Natural killer cell (primary cell): ENCODE data around the gene PLAAT1. TPM values are rescaled to one million over a fixed set of nuclear protein-coding genes. Genes with fewer than 3 reads are reported as not detected.

Source experiments
- ATAC-seq, 3 donors: fragments of 150-1000 bp in 2 of 3; fragments of 200-7000 bp in 1 of 3; cut with Tn5 transposase; 1 replicate in 1 of 3; 2 replicates in 2 of 3; pipeline ENCODE4 v1.10.0; 2021; ENCODE audit warnings: mild to moderate bottlenecking in 2 of 3, moderate library complexity in 2 of 3
- DNase-seq, 2 donors: peaks; one replicate each; pipeline versions ENCODE4 v3.0.0 to v3.0.0-alpha.2; 2013 to 2021; ENCODE audit warnings: mixed read lengths in 1 of 2
- H3K27ac ChIP-seq: one replicate; pipeline ENCODE4 v1.5.1; 2013; ENCODE audit warnings: mild to moderate bottlenecking, low read length
- H3K27me3 ChIP-seq: one replicate; pipeline ENCODE4 v1.6.1; 2013; ENCODE audit warnings: low read length; ENCODE audit not compliant: control insufficient read depth, insufficient read depth
- H3K36me3 ChIP-seq: one replicate; pipeline ENCODE4 v1.6.1; 2013; ENCODE audit warnings: low read length; ENCODE audit not compliant: control insufficient read depth, insufficient read depth
- H3K4me1 ChIP-seq: one replicate; pipeline ENCODE4 v1.6.1; 2013; ENCODE audit warnings: low read length; ENCODE audit not compliant: control insufficient read depth, insufficient read depth
- H3K4me3 ChIP-seq: one replicate; pipeline ENCODE4 v1.5.1; 2013; ENCODE audit warnings: low read length
- H3K9me3 ChIP-seq: one replicate; pipeline ENCODE4 v1.6.1; 2013; ENCODE audit warnings: low read length; ENCODE audit not compliant: control insufficient read depth, insufficient read depth
- H3K27ac Mint-ChIP-seq, 2 donors: one replicate each; pipeline ENCODE4 v1.8.0; 2022; ENCODE audit warnings: mild to moderate bottlenecking in 2 of 2, mixed read lengths in 2 of 2, moderate library complexity in 1 of 2
- H3K27me3 Mint-ChIP-seq, 2 donors: one replicate each; pipeline ENCODE4 v1.8.0; 2022; ENCODE audit warnings: low read depth in 2 of 2, mixed read lengths in 2 of 2
- H3K36me3 Mint-ChIP-seq: one replicate; pipeline ENCODE4 v1.8.0; 2022; ENCODE audit warnings: mixed read lengths
- H3K4me1 Mint-ChIP-seq, 2 donors: one replicate each; pipeline ENCODE4 v1.8.0; 2022; ENCODE audit warnings: mixed read lengths in 2 of 2
- H3K4me3 Mint-ChIP-seq: one replicate; pipeline ENCODE4 v1.8.0; 2022; ENCODE audit warnings: mild to moderate bottlenecking, moderate library complexity, mixed read lengths
- H3K9me3 Mint-ChIP-seq, 2 donors: one replicate each; pipeline ENCODE4 v1.8.0; 2022; ENCODE audit warnings: mixed read lengths in 2 of 2
- WGBS: methylation state at CpG from one replicate; pipeline ENCODE4 v1.1.7; 2013; ENCODE audit warnings: missing lambda C conversion rate; ENCODE audit not compliant: insufficient coverage; 5-methylcytosine and 5-hydroxymethylcytosine counted together
- intact Hi-C: fragments of 100-400 bp; cut with micrococcal nuclease; formaldehyde crosslinking; loops from one replicate; pipeline ENCODE4 v1.14.2; 2022
- total RNA-seq, 4 donors: library from RNA; stranded (reverse); fragments of 120-200 nt in 1 of 4; gene quantifications; one replicate each; pipeline versions ENCODE4 v1.2.3 to v1.2.4, GENCODE V29; 2013 to 2022
- TF ChIP-seq, protein P1 (sequence below): fragments of 200-600 bp; IDR thresholded peaks from one replicate; pipeline ENCODE4 v1.8.0; 2022; ENCODE audit warnings: antibody characterized with exemption

The PLAAT1 gene
- total RNA-seq, 3 donors from 2014 or later (not counting 1 experiment from before 2014, with no cell fraction given): not detected

DNA sequence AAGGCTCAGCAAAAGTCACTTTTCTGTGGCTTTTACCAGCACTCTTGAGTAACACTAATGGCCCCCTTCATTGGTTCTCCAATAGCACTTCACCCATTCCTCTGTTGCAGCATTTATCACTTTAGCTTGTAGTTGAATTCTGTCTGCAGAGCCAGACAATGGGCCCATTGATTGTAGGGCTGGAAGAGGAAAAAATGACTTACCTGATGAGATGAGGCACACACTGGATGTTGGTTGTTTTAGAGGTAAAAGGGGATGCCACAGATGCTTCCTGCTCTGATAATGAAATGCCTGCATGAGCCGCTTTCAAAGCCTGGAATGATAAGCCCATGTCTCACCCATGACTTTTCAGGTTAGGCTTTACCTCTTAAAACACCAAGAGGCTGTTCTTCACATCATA, 64.3 kb downstream of the PLAAT1 start:
- Histone ChIP-seq H3K36me3 (no peaks in the 10 kb centered on the region), H3K27ac (no peak overlapping the region), H3K4me3 (no peak overlapping the region), H3K4me1 (no peaks in the 10 kb centered on the region), H3K27me3 (no peaks in the 10 kb centered on the region), H3K9me3 (no peaks in the 10 kb centered on the region)
- DNase-seq: no peak
- ATAC-seq: no peak
- intact Hi-C loops: no loop called here
- Mint-ChIP-seq H3K9me3 (peaks cover 2 to 3% of the 10 kb centered on the region in 2 donors), H3K4me1 (no peaks in the 10 kb centered on the region), H3K27ac (no peak overlapping the region), H3K27me3 (peaks cover 0 to 2% of the 10 kb centered on the region in 2 donors), H3K36me3 (no peaks in the 10 kb centered on the region), H3K4me3 (no peak overlapping the region)
- TF ChIP-seq, protein P1, sequence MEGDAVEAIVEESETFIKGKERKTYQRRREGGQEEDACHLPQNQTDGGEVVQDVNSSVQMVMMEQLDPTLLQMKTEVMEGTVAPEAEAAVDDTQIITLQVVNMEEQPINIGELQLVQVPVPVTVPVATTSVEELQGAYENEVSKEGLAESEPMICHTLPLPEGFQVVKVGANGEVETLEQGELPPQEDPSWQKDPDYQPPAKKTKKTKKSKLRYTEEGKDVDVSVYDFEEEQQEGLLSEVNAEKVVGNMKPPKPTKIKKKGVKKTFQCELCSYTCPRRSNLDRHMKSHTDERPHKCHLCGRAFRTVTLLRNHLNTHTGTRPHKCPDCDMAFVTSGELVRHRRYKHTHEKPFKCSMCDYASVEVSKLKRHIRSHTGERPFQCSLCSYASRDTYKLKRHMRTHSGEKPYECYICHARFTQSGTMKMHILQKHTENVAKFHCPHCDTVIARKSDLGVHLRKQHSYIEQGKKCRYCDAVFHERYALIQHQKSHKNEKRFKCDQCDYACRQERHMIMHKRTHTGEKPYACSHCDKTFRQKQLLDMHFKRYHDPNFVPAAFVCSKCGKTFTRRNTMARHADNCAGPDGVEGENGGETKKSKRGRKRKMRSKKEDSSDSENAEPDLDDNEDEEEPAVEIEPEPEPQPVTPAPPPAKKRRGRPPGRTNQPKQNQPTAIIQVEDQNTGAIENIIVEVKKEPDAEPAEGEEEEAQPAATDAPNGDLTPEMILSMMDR: no peak
- 95% methylated on average over 1 of the region's 1 CpG for WGBS

DNA sequence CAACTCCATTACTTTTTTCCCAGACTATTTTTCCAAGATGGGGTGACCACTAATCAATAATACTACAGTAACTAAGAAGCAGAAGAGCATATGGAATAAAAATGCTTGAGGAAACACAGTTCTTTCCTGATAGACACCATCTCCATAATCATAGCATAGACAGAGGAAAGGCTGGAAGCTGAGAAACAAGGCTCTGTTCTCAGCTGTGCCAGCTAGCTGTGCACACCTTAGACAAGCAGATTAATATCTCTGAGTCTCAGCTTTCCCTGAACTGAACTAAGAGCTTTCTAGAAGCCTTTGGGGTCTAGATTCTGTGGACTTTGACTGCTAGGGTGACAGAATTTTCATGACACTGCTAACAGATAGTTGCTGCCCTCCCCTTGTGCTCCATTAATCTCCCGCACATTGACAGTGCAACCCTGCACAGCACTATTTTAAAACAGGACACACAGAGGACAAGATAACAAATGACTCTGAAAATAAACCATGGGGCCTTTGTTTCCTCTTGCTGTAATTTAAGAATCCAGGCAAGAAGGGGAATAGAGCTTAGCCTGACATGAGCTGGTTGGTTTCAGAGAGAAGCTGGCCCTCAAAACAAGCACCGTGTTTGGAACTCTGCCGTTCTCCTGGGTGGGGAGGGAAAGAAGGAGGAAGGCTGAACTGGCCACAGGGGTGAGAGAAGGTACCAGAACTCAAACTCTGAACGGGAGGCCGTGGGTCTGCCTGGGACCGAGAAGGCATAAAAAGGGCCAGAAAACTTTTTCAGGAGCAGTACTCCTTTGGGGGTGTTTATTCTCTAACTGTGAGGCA, 70.1 kb downstream of the PLAAT1 start:
- intact Hi-C loops: no loop called here
- no peak for ATAC-seq
- Histone ChIP-seq H3K4me3 (no peak overlapping the region), H3K9me3 (no peaks in the 10 kb centered on the region), H3K27ac (no peak overlapping the region), H3K4me1 (no peaks in the 10 kb centered on the region), H3K27me3 (no peaks in the 10 kb centered on the region), H3K36me3 (no peaks in the 10 kb centered on the region)
- Mint-ChIP-seq H3K4me3 (no peak overlapping the region), H3K9me3 (peaks cover 0 to 4% of the 10 kb centered on the region in 2 donors), H3K36me3 (no peaks in the 10 kb centered on the region), H3K27ac (no peak overlapping the region), H3K4me1 (no peaks in the 10 kb centered on the region), H3K27me3 (no peaks in the 10 kb centered on the region)
- WGBS: 70% methylated on average over 6 of the region's 6 CpGs
- no peak for DNase-seq
- TF ChIP-seq, protein P1: no peak

DNA sequence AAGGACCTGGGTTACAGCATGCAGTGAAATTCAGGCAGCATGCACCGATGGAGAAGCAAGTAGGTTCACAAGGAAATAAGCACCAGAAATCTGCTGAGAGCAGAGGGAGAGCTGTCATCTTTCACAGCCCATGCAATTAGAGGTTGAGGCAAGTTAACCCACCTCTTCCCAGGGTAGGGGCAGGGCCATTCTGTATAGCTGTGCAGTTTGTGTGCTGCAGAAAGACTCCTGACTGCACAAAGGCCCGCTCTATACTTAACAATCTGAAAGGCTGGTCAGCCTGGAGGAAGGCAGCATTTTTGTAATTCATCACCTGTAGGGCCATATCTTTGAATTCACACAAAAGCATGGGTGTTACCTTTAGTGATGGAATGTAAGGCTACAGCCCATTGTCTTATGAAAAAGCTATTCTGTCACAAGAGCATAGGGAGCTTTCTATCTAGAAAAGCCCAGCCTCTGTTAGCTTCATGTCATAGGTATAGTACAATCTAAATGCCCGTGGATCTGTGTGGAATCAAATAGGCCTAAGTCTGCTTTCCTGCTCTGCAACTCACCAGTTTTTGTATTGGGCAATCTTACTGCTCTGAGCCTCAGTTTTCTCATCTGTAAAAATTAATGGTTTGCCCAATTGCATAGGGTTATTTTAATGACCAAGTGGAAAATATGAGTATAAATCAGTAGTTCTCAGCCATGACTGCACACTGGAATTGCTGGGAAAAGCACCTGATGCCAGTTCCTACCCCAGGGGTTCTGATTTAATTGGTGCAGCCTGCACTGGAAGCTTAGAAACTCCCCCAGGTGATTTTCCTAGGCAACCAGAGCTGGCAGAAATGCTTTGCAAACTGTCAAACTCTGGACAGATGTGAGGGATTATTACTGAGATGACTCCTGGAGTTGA, 72.3 kb downstream of the PLAAT1 start:
- no peaks in the 10 kb centered on the region for H3K36me3 Mint-ChIP-seq
- intact Hi-C loops: no loop called here
- no peak overlapping the region for H3K4me3 Mint-ChIP-seq
- no peaks in the 10 kb centered on the region for H3K27me3 ChIP-seq
- H3K27ac Mint-ChIP-seq: no peak overlapping the region
- no peaks in the 10 kb centered on the region for H3K27me3 Mint-ChIP-seq
- H3K4me3 ChIP-seq: no peak overlapping the region
- TF ChIP-seq, protein P1: no peak
- no peak for ATAC-seq
- H3K27ac ChIP-seq: no peak overlapping the region
- H3K9me3 Mint-ChIP-seq: peaks cover 0 to 4% of the 10 kb centered on the region in 2 donors
- H3K36me3 ChIP-seq: no peaks in the 10 kb centered on the region
- no peaks in the 10 kb centered on the region for H3K4me1 ChIP-seq
- H3K4me1 Mint-ChIP-seq: no peaks in the 10 kb centered on the region
- no peaks in the 10 kb centered on the region for H3K9me3 ChIP-seq
- no peak for DNase-seq
- WGBS: 79% methylated on average over 3 of the region's 3 CpGs
